IMR-90 (cell line): ENCODE results near the gene DCAF5.
"Not testable (repeated sequence)": the region's sequence is repeated elsewhere in the genome, so short reads cannot be mapped to it uniquely, and the experiment has no call there.

Experiments used
- CEBPB ChIP-seq: IDR thresholded peaks from 2 replicates; pipeline ENCODE4 v1.6.1; 2012; ENCODE audit warnings: low read depth, low read length, improper control_type of control experiment
- CTCF ChIP-seq: conservative IDR thresholded peaks from 2 replicates; pipeline ENCODE4 v1.5.1; 2012; ENCODE audit warnings: mild to moderate bottlenecking, low read depth, low read length, improper control_type of control experiment
- ELK1 ChIP-seq: fragments of 150-350 bp; IDR thresholded peaks from 2 replicates; pipeline ENCODE4 v1.6.1; 2016; ENCODE audit warnings: low read depth, mild to moderate bottlenecking, low read length, moderate library complexity, borderline replicate concordance
- MAFK ChIP-seq: IDR thresholded peaks from 2 replicates; pipeline ENCODE4 v1.6.1; 2012; ENCODE audit warnings: low read depth, low read length, improper control_type of control experiment
- MXI1 ChIP-seq: IDR thresholded peaks from 2 replicates; pipeline ENCODE4 v1.6.1; 2012; ENCODE audit warnings: low read depth, mild to moderate bottlenecking, low read length, moderate library complexity, borderline replicate concordance
- POLR2A ChIP-seq: IDR thresholded peaks from 2 replicates; pipeline ENCODE4 v1.6.1; 2012; ENCODE audit warnings: mild to moderate bottlenecking, low read depth, low read length
- RCOR1 ChIP-seq: IDR thresholded peaks from 2 replicates; pipeline ENCODE4 v1.6.1; 2012; ENCODE audit warnings: mild to moderate bottlenecking, low read length, improper control_type of control experiment; ENCODE audit not compliant: insufficient replicate concordance
- RFX5 ChIP-seq: IDR thresholded peaks from 2 replicates; pipeline ENCODE4 v1.8.0; 2012; ENCODE audit warnings: low read depth, mild to moderate bottlenecking, low read length, moderate library complexity
- SMC3 ChIP-seq: fragments of 150-350 bp; IDR thresholded peaks from 2 replicates; pipeline ENCODE4 v1.6.1; 2016; ENCODE audit warnings: low read depth, mild to moderate bottlenecking, antibody characterized with exemption, low read length, moderate library complexity
- USF2 ChIP-seq: fragments of 150-350 bp; IDR thresholded peaks from 2 replicates; pipeline ENCODE4 v1.6.1; 2017; ENCODE audit warnings: mild to moderate bottlenecking, antibody characterized with exemption, low read length, low read depth

- not testable (repeated sequence) for TF ChIP-seq CTCF, USF2, POLR2A, ELK1, SMC3, CEBPB, MAFK, RCOR1, RFX5, MXI1
Observed at GRCh38 chr14:69022093-69022492, 130.8 kb downstream of the DCAF5 start.
